Endothelial cell of hepatic sinusoid (primary cell): Measurements from ENCODE around the gene GMIP.
"Not testable (repeated sequence)": the region's sequence is repeated elsewhere in the genome, so short reads cannot be mapped to it uniquely, and the experiment has no call there.

ENCODE experiments used
- in situ Hi-C: cut with HindIII; loops from 2 replicates; pipeline ENCODE4 v1.10.0; 2017; ENCODE audit warnings: low sequenced_read_pairs

Gene GMIP

DNA sequence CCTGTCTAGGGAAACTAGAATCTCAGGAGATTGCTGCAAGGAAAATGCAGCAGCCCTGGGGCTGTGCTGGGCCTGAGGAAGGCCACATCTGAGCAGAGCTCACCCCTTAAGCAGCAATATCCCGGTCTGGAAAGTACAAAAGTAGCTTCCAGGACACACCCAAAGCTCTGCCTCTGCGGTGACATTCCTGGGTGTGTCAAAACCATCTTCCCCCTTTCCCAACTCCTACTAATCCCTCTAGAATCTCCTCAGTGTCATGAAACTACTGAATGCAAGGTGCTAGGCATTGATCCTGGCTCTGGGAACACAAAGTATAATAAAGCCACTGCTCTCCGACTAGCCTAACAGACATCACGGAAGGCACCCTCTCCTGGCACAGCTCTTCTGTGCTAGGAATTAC, 30.0 kb downstream of the GMIP start:
- in situ Hi-C loops = no loop called here

DNA sequence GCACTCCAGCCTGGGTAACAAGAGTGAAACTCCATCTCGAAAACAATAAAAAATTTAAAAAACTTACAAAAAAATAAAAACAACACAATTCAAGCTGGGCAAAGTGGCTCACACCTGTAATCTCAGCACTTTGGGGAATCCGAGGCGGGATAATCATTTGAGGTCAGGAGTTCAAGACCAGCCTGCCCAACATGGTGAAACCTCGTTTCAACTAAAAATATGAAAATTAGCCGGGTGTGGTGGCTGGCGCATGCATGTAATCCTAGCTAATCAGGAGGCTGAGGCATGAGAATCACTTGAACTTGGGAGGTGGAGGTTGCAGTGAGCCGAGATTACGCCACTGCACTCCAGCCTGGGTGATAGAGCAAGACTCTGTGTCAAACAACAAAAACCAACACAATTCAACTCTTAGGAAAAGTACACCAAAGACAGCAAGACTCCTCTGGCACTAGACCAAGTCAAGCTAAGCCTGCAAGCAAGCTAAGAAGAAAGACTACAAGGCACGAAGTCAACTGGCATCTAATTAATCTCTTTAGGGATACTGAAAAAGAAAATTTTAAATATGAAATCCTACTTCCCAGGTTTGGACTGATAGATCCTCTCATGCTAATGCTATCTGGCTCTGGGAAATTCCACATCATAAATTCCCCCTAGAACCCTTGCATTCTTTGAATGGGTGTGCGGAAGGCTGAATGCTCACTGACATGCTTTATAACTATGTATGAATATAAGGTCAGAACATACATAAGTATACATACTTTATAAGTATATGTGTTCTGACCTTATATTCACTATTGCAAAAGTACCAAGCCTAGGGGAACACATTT, 32.9 kb downstream of the GMIP start:
- in situ Hi-C loops = no loop called here

- in situ Hi-C loops = not testable (repeated sequence)
These were observed 36.8 kb downstream of the GMIP start for GRCh38 chr19:19606686-19607085.

DNA sequence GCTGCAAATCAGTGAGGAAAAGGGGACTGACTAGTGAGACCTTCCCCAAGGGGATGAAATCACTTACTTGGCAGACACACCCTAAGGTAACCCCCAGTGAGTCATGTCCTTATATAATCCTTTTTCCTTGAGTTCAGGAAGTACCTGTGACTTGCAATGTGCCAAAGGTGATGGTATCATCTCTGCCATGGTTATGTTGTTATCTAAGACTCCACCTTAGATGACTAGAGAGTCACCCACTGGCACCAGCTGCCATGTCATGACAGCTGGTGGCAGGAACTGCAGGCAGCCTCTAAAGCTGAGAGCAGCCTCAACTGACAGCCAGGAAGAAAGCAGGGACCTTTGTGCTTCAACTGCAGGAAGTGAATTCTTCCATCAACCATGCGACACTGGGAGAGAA, 37.4 kb downstream of the GMIP start:
- in situ Hi-C loops = no loop called here

- in situ Hi-C loops = no loop called here
These were observed 40.6 kb downstream of the GMIP start for GRCh38 chr19:19602713-19603324.

- in situ Hi-C loops = no loop called here
These were observed 41.2 kb downstream of the GMIP start for GRCh38 chr19:19602136-19602712.

- in situ Hi-C loops = no loop called here
These were observed 42.6 kb downstream of the GMIP start for GRCh38 chr19:19600793-19601330.

GRCh38 chr19:19598728-19599451, 44.6 kb downstream of the GMIP start:
- in situ Hi-C loops = not testable (repeated sequence)

GRCh38 chr19:19597809-19598306, 45.6 kb downstream of the GMIP start:
- in situ Hi-C loops = no loop called here

DNA sequence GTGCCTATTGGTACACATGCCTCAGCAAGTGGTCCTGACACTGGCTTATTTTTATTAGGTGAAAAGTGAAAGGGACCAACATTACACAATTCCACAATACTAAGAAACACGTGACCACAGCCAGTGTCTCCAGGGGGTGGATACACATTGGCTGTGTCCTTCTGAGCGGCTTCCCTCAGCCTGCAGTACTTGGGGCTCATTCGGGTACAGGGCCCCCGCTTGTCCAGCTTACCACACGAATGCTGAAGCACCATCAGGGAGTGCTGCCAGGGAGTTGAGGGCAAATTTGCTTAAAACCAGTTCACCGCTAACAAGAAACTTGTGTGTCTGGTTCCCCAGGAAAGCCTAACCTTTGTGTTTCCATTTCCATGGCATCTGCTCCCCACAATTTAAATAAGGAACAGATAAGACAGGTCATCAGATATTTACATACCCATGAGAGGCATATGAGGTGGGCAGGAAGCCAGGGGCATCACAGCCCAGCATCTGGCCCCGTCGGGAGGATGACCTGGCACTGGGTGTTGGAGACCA, 48.2 kb downstream of the GMIP start:
- in situ Hi-C loops = no loop called here

DNA sequence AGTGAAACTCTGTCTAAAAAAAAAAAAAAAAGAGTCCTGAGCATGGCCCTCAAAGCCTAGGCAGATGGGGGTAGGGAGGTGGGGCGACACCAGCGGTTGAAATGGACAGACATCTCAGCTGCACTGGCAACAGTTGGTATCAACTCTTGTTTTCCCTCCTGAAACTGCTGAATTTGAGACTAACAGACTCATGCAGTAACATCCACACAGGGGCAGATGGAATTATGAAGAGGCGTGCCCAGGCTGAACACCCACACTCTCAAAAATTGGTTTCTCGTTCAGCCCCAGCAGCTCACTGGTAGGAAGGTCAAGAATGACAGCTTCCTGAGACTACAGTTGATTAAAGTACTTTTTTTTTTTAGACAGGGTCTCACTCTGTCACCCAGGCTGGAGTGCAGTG, 49.1 kb downstream of the GMIP start:
- in situ Hi-C loops = loop anchor here (5.0 kb wide), 2 partner anchors 62 to 68 kb away; partner anchors contain the start of gene ATP13A1

GRCh38 chr19:19592690-19593089, 50.8 kb downstream of the GMIP start:
- in situ Hi-C loops = loop anchor here (5.0 kb wide), 2 partner anchors 60 to 70 kb away; partner anchors contain the start of gene ATP13A1

DNA sequence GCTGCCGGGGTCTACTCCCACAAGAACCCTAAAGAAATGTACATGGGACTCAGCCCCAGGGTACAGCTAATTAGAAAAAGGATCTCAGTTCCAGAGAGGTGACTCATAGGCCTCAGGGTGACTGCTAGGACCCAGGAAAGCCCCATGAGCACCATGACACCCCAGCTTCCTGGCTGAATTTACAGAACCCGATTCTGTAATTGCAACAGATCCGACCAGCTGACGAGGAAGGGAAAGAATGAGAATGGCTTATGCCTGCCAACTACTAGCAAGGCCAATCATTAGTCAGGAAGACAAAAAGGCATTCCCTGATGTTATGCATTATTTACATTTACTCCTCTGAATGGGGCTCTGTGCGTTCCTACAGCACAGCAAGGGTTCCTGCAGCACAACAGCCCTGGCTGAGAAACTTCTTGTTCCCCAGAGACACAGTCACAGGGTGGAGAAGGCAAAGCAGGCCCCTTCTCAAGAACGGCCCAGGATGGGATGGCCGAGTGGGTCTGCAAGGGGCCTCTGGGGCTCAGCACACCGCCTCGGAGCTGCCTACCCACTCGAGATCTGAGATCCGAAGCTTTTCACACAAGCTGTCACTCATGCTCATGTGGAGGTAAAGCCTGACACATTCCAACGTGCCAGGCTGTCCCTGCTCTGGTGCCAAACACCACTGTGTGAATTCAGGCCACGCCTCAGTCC, 52.2 kb downstream of the GMIP start:
- in situ Hi-C loops = loop anchor here (5.0 kb wide), 2 partner anchors 59 to 71 kb away; partner anchors contain the start of gene ATP13A1

DNA sequence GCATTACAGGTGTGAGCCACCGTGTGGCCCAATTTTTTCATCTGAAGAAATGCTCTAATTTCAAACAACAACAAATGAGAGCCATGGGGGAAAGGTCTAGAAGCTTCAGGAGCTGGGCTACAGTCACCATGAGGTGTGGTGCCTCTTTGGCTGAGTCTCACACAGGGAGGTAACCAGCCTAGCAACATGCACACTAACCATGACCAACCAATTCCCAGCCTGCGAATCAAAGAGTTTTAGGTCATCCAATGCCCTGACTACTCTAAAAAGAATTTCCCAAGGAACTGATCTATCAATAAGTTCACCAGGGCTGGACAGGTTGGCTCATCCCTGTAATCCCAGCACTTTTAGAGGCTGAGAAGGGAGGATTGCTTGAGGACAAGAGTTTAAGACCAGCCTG, 54.9 kb downstream of the GMIP start:
- in situ Hi-C loops = no loop called here

DNA sequence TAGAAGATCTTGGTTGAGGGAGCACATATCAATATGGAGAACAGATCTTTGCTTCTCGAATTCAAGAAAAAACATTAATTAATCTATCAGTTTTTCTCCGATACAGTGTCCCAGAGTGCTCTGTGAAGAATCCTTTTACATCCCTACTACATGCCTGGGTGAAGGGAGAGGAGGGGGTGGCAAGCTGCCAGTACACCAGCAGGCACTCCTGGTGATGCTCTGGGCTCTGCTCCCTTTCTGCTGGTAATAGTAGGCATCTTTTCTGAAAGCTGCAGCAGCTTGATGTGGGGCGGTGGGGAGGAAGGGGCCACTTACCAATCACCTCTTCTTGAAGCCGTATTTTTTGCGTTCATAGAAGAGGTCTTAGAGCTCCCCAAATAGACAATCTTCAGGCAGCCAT, 55.7 kb downstream of the GMIP start:
- in situ Hi-C loops = no loop called here

- in situ Hi-C loops = no loop called here
These were observed 59.1 kb downstream of the GMIP start for GRCh38 chr19:19584356-19584755.

GRCh38 chr19:19582471-19582870, 61.0 kb downstream of the GMIP start:
- in situ Hi-C loops = no loop called here

- in situ Hi-C loops = no loop called here
These were observed 62.1 kb downstream of the GMIP start for GRCh38 chr19:19581391-19581790.

DNA sequence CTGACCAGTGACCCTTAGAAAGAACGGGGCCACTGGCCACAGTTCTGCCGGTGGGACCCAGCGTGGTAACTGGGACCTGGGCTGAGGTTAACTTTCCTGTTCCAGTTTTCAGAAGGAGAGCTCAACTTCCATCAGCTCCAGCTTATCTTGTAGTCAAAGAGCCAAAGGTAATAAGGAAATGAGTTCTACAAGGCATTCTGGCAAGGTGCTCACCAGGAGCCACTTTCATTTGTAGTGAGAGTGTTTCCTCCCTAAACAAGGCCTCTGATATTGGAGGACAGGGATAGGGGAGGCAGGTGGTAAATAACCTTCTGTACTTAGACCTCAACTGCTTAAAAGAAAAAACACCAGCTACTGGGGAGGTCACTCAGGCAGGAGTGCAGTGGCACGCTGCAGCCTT, 63.0 kb downstream of the GMIP start:
- in situ Hi-C loops = no loop called here
